HFFc6 (cell line): ENCODE results near the gene LRRC51. TPM values are rescaled to one million over a fixed set of nuclear protein-coding genes. Genes with fewer than 3 reads are reported as not detected.
"Not testable (repeated sequence)": the region's sequence is repeated elsewhere in the genome, so short reads cannot be mapped to it uniquely, and the experiment has no call there.

Source experiments
- DNase-seq: peaks from one replicate; pipeline ENCODE4 v3.0.0-alpha.2; 2018
- H3K27ac Mint-ChIP-seq: 2 replicates; pipeline ENCODE4 v1.8.0; 2020; ENCODE audit warnings: mild to moderate bottlenecking, mixed read lengths
- H3K27me3 Mint-ChIP-seq: 2 replicates; pipeline ENCODE4 v1.8.0; 2021; ENCODE audit warnings: mild to moderate bottlenecking, moderate library complexity, mixed read lengths; ENCODE audit not compliant: insufficient read depth
- H3K36me3 Mint-ChIP-seq: 2 replicates; pipeline ENCODE4 v1.8.0; 2021; ENCODE audit warnings: low read depth, mixed read lengths
- H3K4me1 Mint-ChIP-seq: 2 replicates; pipeline ENCODE4 v1.8.0; 2020; ENCODE audit warnings: low read depth, mixed read lengths
- H3K4me3 Mint-ChIP-seq: 2 replicates; pipeline ENCODE4 v1.8.0; 2020; ENCODE audit warnings: mild to moderate bottlenecking, moderate library complexity, mixed read lengths
- H3K9me3 Mint-ChIP-seq: 2 replicates; pipeline ENCODE4 v1.8.0; 2020; ENCODE audit warnings: mild to moderate bottlenecking, mixed read lengths
- CTCF ChIP-seq: fragments of 200-600 bp; sonication (generic); IDR thresholded peaks from 2 replicates; pipeline ENCODE4 v1.5.0; 2021; ENCODE audit warnings: antibody characterized with exemption, mild to moderate bottlenecking
- total RNA-seq, 6 experiments: library from RNA; stranded (reverse); fragmentation: NEBNext Ultra II Directional; extraction: Animal tissue kit (Norgen Biotek cat#: 25700); gene quantifications; 2 replicates in 1 of 6; 3 replicates in 5 of 6; pipeline ENCODE4 v1.2.3, GENCODE V29; 2021

LRRC51 gene
- total RNA-seq, 6 experiments from 2014 or later = 7.4 to 12.4 (median 8.5) TPM

GRCh38 chr11:72129381-72129780 lies 48.7 kb downstream of the LRRC51 start:
- TF ChIP-seq CTCF = no peak
- H3K27me3 Mint-ChIP-seq = no peaks in the 10 kb centered on the region
- H3K4me1 Mint-ChIP-seq = peaks cover 12% of the 10 kb centered on the region

DNA sequence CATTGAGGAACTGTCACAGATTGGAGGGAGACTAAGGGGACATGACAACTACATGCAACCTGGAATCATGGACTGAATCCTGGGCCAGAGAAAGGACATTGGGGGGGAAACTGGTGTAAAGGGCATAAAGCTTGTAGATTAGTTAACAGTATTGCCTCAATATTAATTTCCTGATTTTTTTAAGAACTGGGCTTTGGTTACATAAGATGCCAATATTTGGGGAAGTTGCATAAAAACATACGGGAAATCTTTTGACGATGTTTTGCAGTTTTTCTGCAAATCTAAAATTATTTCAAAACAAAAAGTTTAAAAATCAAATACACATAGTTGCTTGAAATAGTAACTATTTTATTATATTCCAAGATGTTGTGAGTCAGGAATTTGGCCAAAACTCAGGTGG lies 52.0 kb downstream of the LRRC51 start:
- no peaks in the 10 kb centered on the region; the same call in 1 of the 2 replicates for H3K27me3 Mint-ChIP-seq
- H3K36me3 Mint-ChIP-seq = peaks cover 31% of the 10 kb centered on the region
- no peak for DNase-seq
- H3K27ac Mint-ChIP-seq = no peak overlapping the region
- peaks cover 33% of the 10 kb centered on the region for H3K4me1 Mint-ChIP-seq
- TF ChIP-seq CTCF = no peak
- H3K4me3 Mint-ChIP-seq = no peak overlapping the region
- H3K9me3 Mint-ChIP-seq = peaks cover 29% of the 10 kb centered on the region

More at GRCh38 chr11:72129381-72129780, 48.7 kb downstream of the LRRC51 start:
- Mint-ChIP-seq H3K27ac (no peak overlapping the region), H3K4me3 (no peak overlapping the region), H3K9me3 (peaks cover 29% of the 10 kb centered on the region), H3K36me3 (peaks cover 34% of the 10 kb centered on the region)
- DNase-seq = no peak

- H3K36me3 Mint-ChIP-seq = peaks cover 13% of the 10 kb centered on the region; the same call in 1 of the 2 replicates
- not testable (repeated sequence) for H3K27me3 Mint-ChIP-seq, DNase-seq, H3K4me3 Mint-ChIP-seq
- H3K4me1 Mint-ChIP-seq = peaks cover 42% of the 10 kb centered on the region
- H3K27ac Mint-ChIP-seq = peak within 1 kb of the TSS; percentile 67; the same call in 1 of the 2 replicates
- H3K9me3 Mint-ChIP-seq = peaks cover 12% of the 10 kb centered on the region; the same call in 1 of the 2 replicates
Observed at GRCh38 chr11:72135473-72135872, 54.8 kb downstream of the LRRC51 start, which contains the start of gene FOLR3. Gene FOLR3 (plus strand): TSS chr11:72135725. CDS start chr11:72135953, 228 bp downstream.

- H3K27ac Mint-ChIP-seq = peak overlapping the region; percentile 67; the same call in 1 of the 2 replicates
Observed at GRCh38 chr11:72135891-72136683, 55.4 kb downstream of the LRRC51 start.

DNA sequence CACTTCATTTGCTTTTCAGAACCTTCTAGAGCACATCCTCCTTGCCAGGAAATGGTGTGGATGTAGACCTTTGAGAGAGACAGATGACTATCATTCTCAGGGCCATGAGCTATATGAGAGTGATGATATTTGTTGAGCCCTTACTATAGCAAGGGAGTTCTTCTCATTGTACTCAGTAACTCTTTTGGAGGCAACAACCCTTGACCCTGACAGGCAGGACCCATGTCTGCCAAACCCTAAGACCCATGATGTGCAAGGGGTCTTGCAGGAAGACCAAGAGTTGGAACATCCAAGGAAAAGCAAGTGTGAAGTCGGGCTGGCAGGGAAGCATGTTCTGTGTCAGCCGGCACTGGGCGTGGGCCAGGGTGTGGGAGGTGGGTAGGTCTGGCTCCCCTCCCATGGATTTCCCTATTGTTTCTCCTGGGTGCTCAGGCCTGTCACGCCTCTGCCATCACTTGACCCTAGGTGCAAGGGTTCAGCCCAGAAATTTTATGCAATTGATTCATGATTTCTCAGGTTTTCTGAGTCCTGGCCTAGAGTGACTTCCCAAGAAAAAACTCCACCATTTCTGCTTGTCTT lies 56.1 kb downstream of the LRRC51 start:
- peak overlapping the region; percentile 67 for H3K27ac Mint-ChIP-seq
- peaks cover 12% of the 10 kb centered on the region; the same call in 1 of the 2 replicates for H3K9me3 Mint-ChIP-seq
- no peak for DNase-seq
- no peaks in the 10 kb centered on the region; the same call in 1 of the 2 replicates for H3K27me3 Mint-ChIP-seq
- peaks cover 13% of the 10 kb centered on the region; the same call in 1 of the 2 replicates for H3K36me3 Mint-ChIP-seq
- peaks cover 55% of the 10 kb centered on the region for H3K4me1 Mint-ChIP-seq
- no peak for TF ChIP-seq CTCF
- no peak overlapping the region for H3K4me3 Mint-ChIP-seq

More at GRCh38 chr11:72135891-72136683, 55.4 kb downstream of the LRRC51 start:
- Mint-ChIP-seq H3K36me3 (peaks cover 13% of the 10 kb centered on the region; the same call in 1 of the 2 replicates), H3K4me1 (peaks cover 48% of the 10 kb centered on the region), H3K9me3 (peaks cover 12% of the 10 kb centered on the region; the same call in 1 of the 2 replicates), H3K27me3 (no peaks in the 10 kb centered on the region; the same call in 1 of the 2 replicates), H3K4me3 (no peak overlapping the region)
- no peak for TF ChIP-seq CTCF
- peak; percentile 13 for DNase-seq
